Left lung (tissue), 10 donors: ENCODE data around the gene FOXI1. TPM values are rescaled to one million over a fixed set of nuclear protein-coding genes. Genes with fewer than 3 reads are reported as not detected.

Experiments used
- ATAC-seq: fragments of 200-7000 bp; cut with Tn5 transposase; one replicate; pipeline ENCODE4 v1.9.1; 2020; ENCODE audit warnings: moderate library complexity
- DNase-seq, 4 donors: peaks; one replicate each; pipeline ENCODE4 v3.0.0-alpha.2; 2013 to 2020
- H3K27ac ChIP-seq, 2 donors: fragments of 200-600 bp; sonication (generic) in 1 of 2; one replicate each; pipeline versions ENCODE4 v1.5.0 to v1.8.0; 2020 to 2021
- H3K27me3 ChIP-seq, 2 donors: fragments of 200-600 bp; sonication (generic) in 1 of 2; one replicate each; pipeline versions ENCODE4 v1.5.0 to v1.8.0; 2020 to 2021
- H3K36me3 ChIP-seq, 2 donors: fragments of 200-600 bp; sonication (generic) in 1 of 2; one replicate each; pipeline versions ENCODE4 v1.5.0 to v1.8.0; 2020 to 2021
- H3K4me1 ChIP-seq, 2 donors: fragments of 200-600 bp; one replicate each; pipeline ENCODE4 v1.8.0; 2021
- H3K4me3 ChIP-seq, 2 donors: fragments of 200-600 bp; sonication (generic) in 1 of 2; one replicate each; pipeline versions ENCODE4 v1.5.0 to v1.8.0; 2020 to 2021; ENCODE audit warnings: mild to moderate bottlenecking in 1 of 2
- H3K9me3 ChIP-seq, 2 donors: fragments of 200-600 bp; sonication (generic) in 1 of 2; one replicate each; pipeline versions ENCODE4 v1.5.0 to v1.8.0; 2020 to 2021
- CTCF ChIP-seq, 2 donors: fragments of 200-600 bp; sonication (generic) in 1 of 2; IDR thresholded peaks; one replicate each; pipeline versions ENCODE4 v1.5.0 to v1.8.0; 2021; ENCODE audit warnings: antibody characterized with exemption in 2 of 2
- intact Hi-C, 2 donors: fragments of 100-400 bp; cut with DNase I; formaldehyde crosslinking; loops; one replicate each; pipeline versions ENCODE4 v1.11.2 to v1.14.2; 2022
- polyA plus RNA-seq, 6 donors: library from polyadenylated mRNA; unstranded; fragments of 120-200 nt; gene quantifications; one replicate each; pipeline ENCODE4 v1.2.1, GENCODE V29; 2013; ENCODE audit not compliant: insufficient read length in 6 of 6
- total RNA-seq, 2 donors: library from RNA; stranded (reverse); fragmentation: NEBNext Ultra II Directional; extraction: Animal tissue kit (Norgen Biotek cat#: 25700); gene quantifications; one replicate each; pipeline ENCODE4 v1.2.1, GENCODE V29; 2021
- donor health status: DM: no; HTN: yes; CAD: no.
- donor health status: DM: no; HTN: no; CAD: no.

The FOXI1 gene
- total and polyA plus RNA-seq, 8 donors: 0.07 to 0.09 TPM; not detected in 6

- ATAC-seq: no peak
- intact Hi-C loops: no loop called here
- Histone ChIP-seq H3K4me1 (no peaks in the 10 kb centered on the region), H3K27me3 (no peaks in the 10 kb centered on the region), H3K9me3 (peaks cover 0 to 4% of the 10 kb centered on the region in 2 donors), H3K27ac (no peak overlapping the region), H3K4me3 (no peak overlapping the region), H3K36me3 (no peaks in the 10 kb centered on the region)
- TF ChIP-seq CTCF (IDR thresholded peaks at IDR 0.05): no peak
- DNase-seq: no peak
These were observed 14.9 kb downstream of the FOXI1 start for GRCh38 chr5:170120576-170120975.

- no peak for TF ChIP-seq CTCF (IDR thresholded peaks at IDR 0.05)
- Histone ChIP-seq H3K27ac (no peak overlapping the region), H3K4me3 (no peak overlapping the region), H3K9me3 (peaks cover 0 to 10% of the 10 kb centered on the region in 2 donors), H3K27me3 (no peaks in the 10 kb centered on the region), H3K4me1 (no peaks in the 10 kb centered on the region), H3K36me3 (no peaks in the 10 kb centered on the region)
- ATAC-seq (no peak), DNase-seq (no peak)
- intact Hi-C loops: no loop called here
These were observed 15.6 kb downstream of the FOXI1 start for GRCh38 chr5:170121321-170121720.

GRCh38 chr5:170126061-170126460 is 20.4 kb downstream of the FOXI1 start:
- no peaks in the 10 kb centered on the region for H3K27me3 ChIP-seq
- no peaks in the 10 kb centered on the region for H3K4me1 ChIP-seq
- H3K4me3 ChIP-seq: no peak overlapping the region
- no peak overlapping the region for H3K27ac ChIP-seq
- peaks cover 0 to 20% of the 10 kb centered on the region in 2 donors for H3K9me3 ChIP-seq
- no peak for TF ChIP-seq CTCF (IDR thresholded peaks at IDR 0.05)
- intact Hi-C loops: no loop called here
- H3K36me3 ChIP-seq: no peaks in the 10 kb centered on the region
- ATAC-seq (no peak), DNase-seq (no peak)

- intact Hi-C loops: no loop called here
- Histone ChIP-seq H3K27ac (no peak overlapping the region), H3K27me3 (no peaks in the 10 kb centered on the region), H3K36me3 (no peaks in the 10 kb centered on the region), H3K9me3 (peaks cover 0 to 20% of the 10 kb centered on the region in 2 donors), H3K4me1 (no peaks in the 10 kb centered on the region), H3K4me3 (no peak overlapping the region)
- no peak for TF ChIP-seq CTCF (IDR thresholded peaks at IDR 0.05)
- ATAC-seq (no peak), DNase-seq (no peak)
These were observed 20.9 kb downstream of the FOXI1 start for GRCh38 chr5:170126626-170127025.

- no peak for ATAC-seq
These were observed 25.5 kb downstream of the FOXI1 start for GRCh38 chr5:170131235-170131634.

More at GRCh38 chr5:170131235-170131634, 25.5 kb downstream of the FOXI1 start:
- Histone ChIP-seq H3K9me3 (peaks cover 0 to 11% of the 10 kb centered on the region in 2 donors), H3K4me3 (no peak overlapping the region), H3K4me1 (no peaks in the 10 kb centered on the region), H3K27me3 (no peaks in the 10 kb centered on the region), H3K27ac (no peak overlapping the region), H3K36me3 (no peaks in the 10 kb centered on the region)
- intact Hi-C loops: no loop called here
- DNase-seq: no peak
- no peak for TF ChIP-seq CTCF (IDR thresholded peaks at IDR 0.05)
